LNCaP clone FGC (cell line): Measurements from ENCODE around the gene RNF26.

Experiments
- DNase-seq: peaks from one replicate; pipeline ENCODE4 v3.0.0-alpha.2; 2011; ENCODE audit warnings: low read depth
- H3K4me3 ChIP-seq: 2 replicates; pipeline ENCODE4 v1.5.1; 2011; ENCODE audit warnings: mild to moderate bottlenecking, low read depth, low read length, control low read depth
- CTCF ChIP-seq: IDR thresholded peaks from 2 replicates; pipeline ENCODE4 v1.5.1; 2012; ENCODE audit warnings: mild to moderate bottlenecking; ENCODE audit not compliant: control insufficient read depth, insufficient read depth; ENCODE audit errors: extremely low read depth

RNF26 gene

GRCh38 chr11:119361941-119362725 lies 27.8 kb downstream of the RNF26 start:
- 0 out of 2 replicates have a peak overlapping the region, but pooled peaks have one; percentile 9 for H3K4me3 ChIP-seq
- TF ChIP-seq CTCF = no peak
- no peak for DNase-seq

- no peak for TF ChIP-seq CTCF
- no peak for DNase-seq
- no peak overlapping the region for H3K4me3 ChIP-seq
Measured at GRCh38 chr11:119362741-119363080, 28.4 kb downstream of the RNF26 start.

GRCh38 chr11:119363081-119363850 lies 28.9 kb downstream of the RNF26 start:
- no peak for DNase-seq
- peak overlapping the region; percentile 46 for H3K4me3 ChIP-seq
- TF ChIP-seq CTCF = no peak

- peak overlapping the region; percentile 46 for H3K4me3 ChIP-seq
- no peak for TF ChIP-seq CTCF
- DNase-seq = no peak
Measured at GRCh38 chr11:119363851-119364590, 29.7 kb downstream of the RNF26 start.

- no peak for TF ChIP-seq CTCF
- no peak overlapping the region for H3K4me3 ChIP-seq
Measured at GRCh38 chr11:119365071-119365591, 30.8 kb downstream of the RNF26 start.

GRCh38 chr11:119366690-119367620 lies 32.6 kb downstream of the RNF26 start:
- no peak for TF ChIP-seq CTCF
- H3K4me3 ChIP-seq = no peak overlapping the region
- no peak for DNase-seq

More at GRCh38 chr11:119365071-119365591, 30.8 kb downstream of the RNF26 start:
- no peak for DNase-seq
